Stimulated activated CD4-positive, alpha-beta T cell treated with anti-CD3 and anti-CD28 coated beads, Interleukin-12 subunit alpha, Interleukin-12 subunit beta, amount 100 ng/mL, for 24 hours (primary cell): ENCODE data around the gene MPDZ.
"Not testable (repeated sequence)": the region's sequence is repeated elsewhere in the genome, so short reads cannot be mapped to it uniquely, and the experiment has no call there.

Experiments
- DNase-seq, 2 experiments: peaks; one replicate each; pipeline ENCODE4 v3.0.0-alpha.2; 2020; ENCODE audit warnings: low read depth in 2 of 2

MPDZ gene

GRCh38 chr9:13264788-13265187 is 14.7 kb downstream of the MPDZ start:
- no peak for DNase-seq

- DNase-seq = no peak
These were observed 16.0 kb downstream of the MPDZ start for GRCh38 chr9:13263511-13263910.

GRCh38 chr9:13252852-13253251 is 26.6 kb downstream of the MPDZ start:
- no peak for DNase-seq

GRCh38 chr9:13244181-13244580 is 35.3 kb downstream of the MPDZ start:
- no peak for DNase-seq

- no peak for DNase-seq
These were observed 38.2 kb downstream of the MPDZ start for GRCh38 chr9:13241283-13241682.

- no peak for DNase-seq
These were observed 39.8 kb downstream of the MPDZ start for GRCh38 chr9:13239660-13240059.

GRCh38 chr9:13239208-13239607 is 40.3 kb downstream of the MPDZ start:
- DNase-seq = no peak

- DNase-seq = no peak
These were observed 44.6 kb downstream of the MPDZ start for GRCh38 chr9:13234932-13235331.

GRCh38 chr9:13228431-13228830 is 51.1 kb downstream of the MPDZ start:
- DNase-seq = no peak

- no peak for DNase-seq
These were observed 55.1 kb downstream of the MPDZ start for GRCh38 chr9:13224366-13224765.

GRCh38 chr9:13222733-13223132 is 56.8 kb downstream of the MPDZ start:
- not testable (repeated sequence) for DNase-seq

- no peak for DNase-seq
These were observed 57.8 kb downstream of the MPDZ start for GRCh38 chr9:13221741-13222140.

- no peak for DNase-seq
These were observed 58.7 kb downstream of the MPDZ start for GRCh38 chr9:13220837-13221236.

- no peak for DNase-seq
These were observed 63.5 kb downstream of the MPDZ start for GRCh38 chr9:13215791-13216554.

GRCh38 chr9:13213998-13214397 is 65.5 kb downstream of the MPDZ start:
- no peak for DNase-seq

GRCh38 chr9:13213337-13213736 is 66.2 kb downstream of the MPDZ start:
- no peak for DNase-seq

- no peak for DNase-seq
These were observed 69.2 kb downstream of the MPDZ start for GRCh38 chr9:13210306-13210705.

- no peak for DNase-seq
These were observed 70.0 kb downstream of the MPDZ start for GRCh38 chr9:13209498-13209897.

GRCh38 chr9:13205824-13206223 is 73.7 kb downstream of the MPDZ start:
- DNase-seq = no peak

GRCh38 chr9:13190040-13190439 is 89.5 kb downstream of the MPDZ start:
- no peak for DNase-seq

GRCh38 chr9:13189362-13189761 is 90.1 kb downstream of the MPDZ start:
- no peak for DNase-seq

- no peak for DNase-seq
These were observed 92.7 kb downstream of the MPDZ start for GRCh38 chr9:13186774-13187173.

- no peak for DNase-seq
These were observed 93.4 kb downstream of the MPDZ start for GRCh38 chr9:13186091-13186490.

GRCh38 chr9:13181652-13182051 is 97.8 kb downstream of the MPDZ start:
- no peak for DNase-seq
